DND-41 (cell line): Measurements from ENCODE around the gene GJB2.
"Not testable (repeated sequence)": the region's sequence is repeated elsewhere in the genome, so short reads cannot be mapped to it uniquely, and the experiment has no call there.

ENCODE experiments used
- ATAC-seq: fragments of 200-7000 bp; cut with Tn5 transposase; 3 replicates; pipeline ENCODE4 v1.9.1; 2021; ENCODE audit warnings: low read depth; ENCODE audit not compliant: insufficient read depth
- DNase-seq: peaks from one replicate; pipeline ENCODE4 v3.0.0-alpha.2; 2020
- H2AFZ ChIP-seq: 2 replicates; pipeline ENCODE4 v1.6.0; 2012; ENCODE audit warnings: low read depth, low read length
- H3K27ac ChIP-seq: 2 replicates; pipeline ENCODE4 v1.5.1; 2012; ENCODE audit warnings: low read length, inconsistent platforms
- H3K27me3 ChIP-seq: fragments of 200-600 bp; sonication (generic); 2 replicates; pipeline ENCODE4 v1.6.0; 2012; ENCODE audit warnings: low read length, mild to moderate bottlenecking, inconsistent platforms; ENCODE audit not compliant: insufficient read depth, poor library complexity
- H3K36me3 ChIP-seq: 2 replicates; pipeline ENCODE4 v1.5.1; 2012; ENCODE audit warnings: low read length, inconsistent platforms; ENCODE audit not compliant: insufficient read depth
- H3K4me1 ChIP-seq: 2 replicates; pipeline ENCODE4 v1.5.1; 2012; ENCODE audit warnings: mild to moderate bottlenecking, low read length; ENCODE audit not compliant: insufficient read depth
- H3K4me2 ChIP-seq: 2 replicates; pipeline ENCODE4 v1.6.0; 2012; ENCODE audit warnings: mild to moderate bottlenecking, moderate library complexity, low read length, inconsistent platforms; ENCODE audit not compliant: insufficient read depth
- H3K4me3 ChIP-seq, 2 experiments: fragments of 200-600 bp in 1 of 2; shearing (Covaris generic) in 1 of 2; 2 replicates each; pipeline ENCODE4 v1.5.1; 2012 to 2016; ENCODE audit warnings: inconsistent platforms in 2 of 2, low read length in 2 of 2, mild to moderate bottlenecking in 2 of 2, low read depth in 1 of 2, moderate library complexity in 1 of 2
- H3K79me2 ChIP-seq: 2 replicates; pipeline ENCODE4 v1.6.0; 2012; ENCODE audit warnings: low read length, inconsistent platforms; ENCODE audit not compliant: insufficient read depth
- H3K9ac ChIP-seq: 2 replicates; pipeline ENCODE4 v1.6.0; 2012; ENCODE audit warnings: low read depth, mild to moderate bottlenecking, inconsistent platforms, low read length, moderate library complexity
- H3K9me3 ChIP-seq: 2 replicates; pipeline ENCODE4 v1.5.1; 2012; ENCODE audit warnings: low read length, moderate library complexity, mild to moderate bottlenecking, inconsistent platforms; ENCODE audit not compliant: insufficient read depth, severe bottlenecking
- H4K20me1 ChIP-seq: 2 replicates; pipeline ENCODE4 v1.6.0; 2012; ENCODE audit warnings: low read length; ENCODE audit not compliant: insufficient read depth
- EZH2 ChIP-seq: IDR thresholded peaks from 3 replicates; pipeline ENCODE4 v1.6.1; 2012; ENCODE audit warnings: borderline replicate concordance, low read depth, mild to moderate bottlenecking, moderate library complexity, low read length, inconsistent platforms; ENCODE audit not compliant: severe bottlenecking
- TF ChIP-seq, protein P1 (sequence below): IDR thresholded peaks from 2 replicates; pipeline ENCODE4 v1.5.1; 2012; ENCODE audit warnings: borderline replicate concordance, low read length, moderate library complexity, mild to moderate bottlenecking; ENCODE audit not compliant: poor library complexity, severe bottlenecking; ENCODE audit errors: extremely low read depth

Gene GJB2

GRCh38 chr13:20157151-20157796, 35.5 kb downstream of the GJB2 start:
- DNase-seq, result no peak
- Histone ChIP-seq H3K4me3 (no peak overlapping the region), H3K9ac (no peak overlapping the region), H3K9me3 (no peaks in the 10 kb centered on the region), H3K36me3 (no peaks in the 10 kb centered on the region), H3K79me2 (no peaks in the 10 kb centered on the region), H3K4me1 (peaks cover 11% of the 10 kb centered on the region; the same call in 1 of the 2 replicates), H3K4me2 (no peak overlapping the region), H3K27me3 (peaks cover 44% of the 10 kb centered on the region), H2AFZ (no peak overlapping the region), H4K20me1 (no peaks in the 10 kb centered on the region), H3K27ac (no peak overlapping the region)
- no peak for ATAC-seq
- no peak for TF ChIP-seq EZH2
- TF ChIP-seq, protein P1, sequence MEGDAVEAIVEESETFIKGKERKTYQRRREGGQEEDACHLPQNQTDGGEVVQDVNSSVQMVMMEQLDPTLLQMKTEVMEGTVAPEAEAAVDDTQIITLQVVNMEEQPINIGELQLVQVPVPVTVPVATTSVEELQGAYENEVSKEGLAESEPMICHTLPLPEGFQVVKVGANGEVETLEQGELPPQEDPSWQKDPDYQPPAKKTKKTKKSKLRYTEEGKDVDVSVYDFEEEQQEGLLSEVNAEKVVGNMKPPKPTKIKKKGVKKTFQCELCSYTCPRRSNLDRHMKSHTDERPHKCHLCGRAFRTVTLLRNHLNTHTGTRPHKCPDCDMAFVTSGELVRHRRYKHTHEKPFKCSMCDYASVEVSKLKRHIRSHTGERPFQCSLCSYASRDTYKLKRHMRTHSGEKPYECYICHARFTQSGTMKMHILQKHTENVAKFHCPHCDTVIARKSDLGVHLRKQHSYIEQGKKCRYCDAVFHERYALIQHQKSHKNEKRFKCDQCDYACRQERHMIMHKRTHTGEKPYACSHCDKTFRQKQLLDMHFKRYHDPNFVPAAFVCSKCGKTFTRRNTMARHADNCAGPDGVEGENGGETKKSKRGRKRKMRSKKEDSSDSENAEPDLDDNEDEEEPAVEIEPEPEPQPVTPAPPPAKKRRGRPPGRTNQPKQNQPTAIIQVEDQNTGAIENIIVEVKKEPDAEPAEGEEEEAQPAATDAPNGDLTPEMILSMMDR, result no peak

GRCh38 chr13:20156702-20157101, 36.0 kb downstream of the GJB2 start:
- no peak overlapping the region for H3K4me3 ChIP-seq
- H3K9ac ChIP-seq, result no peak overlapping the region
- H3K36me3 ChIP-seq, result no peaks in the 10 kb centered on the region
- H3K4me2 ChIP-seq, result no peak overlapping the region
- peaks cover 11% of the 10 kb centered on the region; the same call in 1 of the 2 replicates for H3K4me1 ChIP-seq
- no peak for TF ChIP-seq EZH2
- TF ChIP-seq, protein P1, result no peak
- H3K27me3 ChIP-seq, result peaks cover 39% of the 10 kb centered on the region
- no peaks in the 10 kb centered on the region for H4K20me1 ChIP-seq
- H3K9me3 ChIP-seq, result no peaks in the 10 kb centered on the region
- no peak for ATAC-seq
- H3K79me2 ChIP-seq, result no peaks in the 10 kb centered on the region
- H2AFZ ChIP-seq, result no peak overlapping the region
- no peak for DNase-seq
- no peak overlapping the region for H3K27ac ChIP-seq

GRCh38 chr13:20153290-20153689, 39.4 kb downstream of the GJB2 start:
- H3K4me1 ChIP-seq, H4K20me1 ChIP-seq, H3K27ac ChIP-seq, H3K9ac ChIP-seq, H3K79me2 ChIP-seq, H3K9me3 ChIP-seq, DNase-seq, H3K36me3 ChIP-seq, ATAC-seq, H2AFZ ChIP-seq, H3K4me3 ChIP-seq, H3K4me2 ChIP-seq: not testable (repeated sequence)
- peaks cover 10% of the 10 kb centered on the region for H3K27me3 ChIP-seq

DNA sequence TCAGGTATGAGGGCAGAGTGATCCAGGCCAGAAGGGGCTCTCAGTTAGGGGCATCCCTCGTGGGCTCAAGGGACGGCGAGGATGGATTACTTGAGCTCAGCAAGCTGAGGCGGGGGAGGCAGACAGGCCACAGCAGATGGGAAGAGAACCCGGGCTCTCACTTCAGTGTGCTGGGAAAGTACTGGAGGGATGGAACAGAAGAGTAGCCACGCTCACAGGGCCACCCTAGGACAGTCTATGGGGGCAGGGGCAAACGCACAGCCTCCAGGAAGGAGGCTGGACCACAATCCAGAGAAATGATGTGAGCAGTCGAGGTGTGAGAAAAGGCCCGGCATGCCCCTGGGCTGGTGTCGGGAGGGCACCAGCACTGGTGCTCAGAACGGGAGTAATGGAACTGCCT, 41.1 kb downstream of the GJB2 start:
- ATAC-seq, result no peak
- no peak for DNase-seq
- TF ChIP-seq, protein P1, result no peak
- Histone ChIP-seq H3K27me3 (peaks cover 5% of the 10 kb centered on the region), H4K20me1 (no peaks in the 10 kb centered on the region; the same call in 1 of the 2 replicates), H3K79me2 (no peaks in the 10 kb centered on the region), H2AFZ (no peak overlapping the region), H3K27ac (no peak overlapping the region), H3K4me2 (no peak overlapping the region), H3K36me3 (no peaks in the 10 kb centered on the region), H3K4me1 (no peaks in the 10 kb centered on the region), H3K9me3 (no peaks in the 10 kb centered on the region), H3K9ac (no peak overlapping the region), H3K4me3 (no peak overlapping the region)
